GM12892 (cell line): ENCODE results near the gene ATOH8.

Experiments
- DNase-seq: peaks from one replicate; pipeline ENCODE4 v3.0.0; 2011; ENCODE audit not compliant: insufficient read length
- FAIRE-seq: peaks from 2 replicates; lab custom pipeline; 2011; peaks lifted over from hg19 to GRCh38; lab: Jason Lieb, UNC
- POLR2A ChIP-seq: IDR thresholded peaks from 2 replicates; pipeline ENCODE4 v1.6.1; 2011; ENCODE audit warnings: low read depth, low read length, control low read depth
- POLR2AphosphoS5 ChIP-seq: IDR thresholded peaks from 2 replicates; pipeline ENCODE4 v1.6.1; 2011; ENCODE audit warnings: low read depth, low read length, control low read depth
- TAF1 ChIP-seq: IDR thresholded peaks from 2 replicates; pipeline ENCODE4 v1.6.1; 2011; ENCODE audit warnings: low read depth, mild to moderate bottlenecking, control low read depth, low read length, borderline replicate concordance

ATOH8 gene

GRCh38 chr2:85788603-85789002 lies 34.8 kb downstream of the ATOH8 start:
- TF ChIP-seq TAF1 (no peak), POLR2A (no peak), POLR2AphosphoS5 (no peak)
- DNase-seq (no peak), FAIRE-seq (no peak)

DNA sequence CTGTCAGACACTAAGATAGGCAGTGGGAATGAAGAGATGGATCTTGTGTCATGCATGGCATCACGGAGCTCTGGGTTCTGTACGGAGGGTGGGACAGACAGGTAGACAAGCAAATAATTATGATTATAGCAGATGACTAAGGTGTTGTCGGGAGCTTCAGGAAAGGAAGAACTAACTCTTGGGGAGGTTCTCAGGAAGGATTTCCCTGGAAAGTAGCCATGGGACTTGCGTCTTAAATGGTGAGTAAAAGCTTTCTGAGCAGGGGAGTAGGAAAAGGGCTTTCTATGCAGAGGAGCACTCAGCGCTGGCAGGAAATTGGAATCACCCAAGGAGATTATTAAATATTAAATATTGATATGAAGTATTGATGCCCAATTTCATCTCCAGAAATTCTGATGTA lies 35.5 kb downstream of the ATOH8 start:
- no peak for TF ChIP-seq TAF1
- TF ChIP-seq POLR2AphosphoS5: no peak
- TF ChIP-seq POLR2A: no peak
- FAIRE-seq (no peak), DNase-seq (no peak)

DNA sequence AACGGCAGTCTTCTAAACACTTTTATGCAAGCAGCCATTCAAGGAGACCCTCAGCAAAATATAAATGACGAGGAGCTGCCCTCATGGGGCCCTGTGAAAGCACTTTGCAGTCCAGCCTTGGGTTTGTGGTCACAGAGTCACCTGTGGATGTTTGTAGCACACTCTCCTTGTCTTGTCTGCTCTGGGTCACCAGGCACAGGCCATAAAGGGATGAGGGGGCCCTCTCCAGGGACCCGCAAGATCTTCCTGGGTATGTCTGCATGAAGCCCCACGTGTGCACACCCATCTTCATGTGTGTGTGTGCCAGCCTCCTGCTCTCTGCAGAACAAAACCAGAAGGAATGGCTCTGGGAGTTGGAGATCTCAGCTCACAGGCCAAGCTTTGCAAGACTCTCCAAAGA lies 36.2 kb downstream of the ATOH8 start:
- TF ChIP-seq TAF1: no peak
- no peak for TF ChIP-seq POLR2A
- TF ChIP-seq POLR2AphosphoS5: no peak
- DNase-seq (no peak), FAIRE-seq (no peak)

DNA sequence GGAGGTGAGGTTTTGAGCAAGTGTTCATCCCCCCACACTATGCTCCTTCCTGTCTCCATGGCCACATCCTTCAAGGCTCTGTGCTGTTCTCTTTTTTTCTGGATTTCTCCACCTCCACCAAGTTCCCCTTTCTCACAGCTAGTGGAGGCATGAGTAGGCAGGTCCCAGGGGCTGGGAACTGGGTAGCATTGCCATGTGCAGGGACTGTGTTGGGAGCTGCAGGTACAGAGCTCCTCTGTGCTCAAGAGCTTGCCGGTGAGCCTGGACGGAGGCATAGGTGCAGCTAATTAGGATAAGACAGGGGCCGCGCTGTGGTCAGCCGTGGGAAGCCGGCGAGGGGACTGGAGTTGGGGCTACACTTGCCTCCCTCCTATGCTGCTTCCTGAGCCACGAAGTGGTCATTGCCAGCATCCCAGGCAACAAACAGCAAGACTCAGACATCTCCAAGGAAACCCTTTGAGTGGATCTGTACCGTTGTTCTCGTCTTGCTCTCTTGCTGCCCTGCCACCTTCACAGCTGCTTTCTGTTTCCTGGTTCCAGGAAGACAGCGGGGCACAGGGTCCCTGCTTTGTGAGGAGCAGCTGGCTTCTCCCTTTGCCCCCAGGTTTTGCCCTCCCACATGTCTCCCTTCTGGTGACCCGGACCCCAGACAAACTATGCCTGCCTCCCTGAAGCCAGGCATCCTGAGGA lies 36.9 kb downstream of the ATOH8 start:
- FAIRE-seq: no peak
- DNase-seq: no peak

GRCh38 chr2:85791704-85792565 lies 38.1 kb downstream of the ATOH8 start:
- no peak for TF ChIP-seq POLR2AphosphoS5
- TF ChIP-seq TAF1: no peak
- TF ChIP-seq POLR2A: no peak
- DNase-seq: no peak
- no peak for FAIRE-seq

More for the DNA sequence above, 36.9 kb downstream of the ATOH8 start:
- TF ChIP-seq POLR2A (no peak), POLR2AphosphoS5 (no peak), TAF1 (no peak)

DNA sequence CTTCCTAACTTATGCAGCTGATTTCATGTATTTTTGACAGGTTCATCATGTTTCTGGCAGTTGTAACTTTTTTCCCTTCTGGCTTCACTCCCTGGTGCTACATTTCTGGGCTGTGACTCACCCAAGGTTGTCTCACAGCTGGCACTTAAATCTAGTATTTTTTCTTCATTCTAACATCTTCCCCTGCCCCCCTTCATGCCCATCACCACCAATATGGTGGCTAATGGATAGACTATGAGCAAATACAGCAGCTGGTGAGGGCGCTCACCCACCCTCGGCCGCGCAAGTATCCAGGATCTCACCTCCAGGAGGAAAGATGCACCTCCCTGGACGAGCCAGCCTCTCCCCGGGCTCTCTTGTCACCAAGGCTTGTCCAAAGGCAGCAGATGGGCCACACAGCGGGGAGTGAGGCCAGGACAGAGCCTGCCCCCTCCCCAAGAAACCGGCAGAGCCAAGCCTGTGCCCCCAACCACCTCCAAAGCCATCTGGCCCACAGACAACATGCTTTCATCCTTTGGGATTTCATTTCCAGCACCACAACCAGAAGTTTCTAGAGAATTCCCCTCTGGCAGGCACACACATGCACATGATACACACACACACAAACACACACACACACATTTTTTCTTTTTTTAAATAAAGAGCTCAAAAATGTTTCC lies 39.1 kb downstream of the ATOH8 start:
- FAIRE-seq (no peak), DNase-seq (no peak)
- TF ChIP-seq POLR2A (no peak), POLR2AphosphoS5 (no peak), TAF1 (no peak)

- TF ChIP-seq POLR2AphosphoS5: no peak
- FAIRE-seq: no peak
- no peak for DNase-seq
These were observed 39.8 kb downstream of the ATOH8 start for GRCh38 chr2:85793584-85793983.

- DNase-seq (no peak), FAIRE-seq (no peak)
- TF ChIP-seq POLR2A (no peak), TAF1 (no peak), POLR2AphosphoS5 (no peak)
These were observed 40.2 kb downstream of the ATOH8 start for GRCh38 chr2:85794038-85794441.

GRCh38 chr2:85794491-85795121 lies 40.8 kb downstream of the ATOH8 start:
- TF ChIP-seq POLR2AphosphoS5 (no peak), POLR2A (no peak), TAF1 (no peak)
- FAIRE-seq (no peak), DNase-seq (no peak)

- TF ChIP-seq TAF1 (no peak), POLR2AphosphoS5 (no peak), POLR2A (no peak)
- FAIRE-seq (no peak), DNase-seq (no peak)
These were observed 41.7 kb downstream of the ATOH8 start for GRCh38 chr2:85795331-85796045.

- DNase-seq: no peak
- no peak for FAIRE-seq
- TF ChIP-seq POLR2AphosphoS5 (no peak), POLR2A (no peak), TAF1 (no peak)
These were observed 42.2 kb downstream of the ATOH8 start for GRCh38 chr2:85796046-85796340.
